Astrocyte of the cerebellum (primary cell): Measurements from ENCODE around the gene ARFGEF3.

Experiments used
- DNase-seq: peaks from one replicate; pipeline ENCODE4 v3.0.0-alpha.2; 2011; ENCODE audit warnings: low read depth
- H3K4me3 ChIP-seq: 2 replicates; pipeline ENCODE4 v1.5.1; 2011; ENCODE audit warnings: mild to moderate bottlenecking, low read depth, low read length, moderate library complexity
- CTCF ChIP-seq: IDR thresholded peaks from 2 replicates; pipeline ENCODE4 v1.5.1; 2012; ENCODE audit warnings: low read length, low read depth, moderate library complexity, mild to moderate bottlenecking; ENCODE audit errors: missing control alignments
- in situ Hi-C: cut with HindIII; loops from 2 replicates; pipeline ENCODE4 v1.10.0; 2017; ENCODE audit warnings: low sequenced_read_pairs

ARFGEF3 gene

GRCh38 chr6:138198430-138199091, 36.8 kb downstream of the ARFGEF3 start:
- DNase-seq = no peak
- no peak overlapping the region for H3K4me3 ChIP-seq
- in situ Hi-C loops = no loop called here
- no peak for TF ChIP-seq CTCF

GRCh38 chr6:138201836-138202235, 40.1 kb downstream of the ARFGEF3 start:
- in situ Hi-C loops = no loop called here
- TF ChIP-seq CTCF = no peak
- no peak overlapping the region for H3K4me3 ChIP-seq
- no peak for DNase-seq

- in situ Hi-C loops = no loop called here
- TF ChIP-seq CTCF = no peak
- no peak for DNase-seq
- H3K4me3 ChIP-seq = no peak overlapping the region
Measured at GRCh38 chr6:138203315-138203714, 41.6 kb downstream of the ARFGEF3 start.

GRCh38 chr6:138204303-138204702, 42.6 kb downstream of the ARFGEF3 start:
- TF ChIP-seq CTCF = no peak
- no peak for DNase-seq
- no peak overlapping the region for H3K4me3 ChIP-seq
- in situ Hi-C loops = no loop called here

- in situ Hi-C loops = no loop called here
- no peak for DNase-seq
- H3K4me3 ChIP-seq = no peak overlapping the region
- TF ChIP-seq CTCF = no peak
Measured at GRCh38 chr6:138204792-138205384, 43.1 kb downstream of the ARFGEF3 start.

GRCh38 chr6:138205437-138206094, 43.8 kb downstream of the ARFGEF3 start:
- in situ Hi-C loops = no loop called here
- TF ChIP-seq CTCF = no peak
- no peak overlapping the region for H3K4me3 ChIP-seq
- DNase-seq = no peak
